Cardiac atrium fibroblast (primary cell): ENCODE results near the gene EDARADD. TPM values are rescaled to one million over a fixed set of nuclear protein-coding genes. Genes with fewer than 3 reads are reported as not detected.

Source experiments
- total RNA-seq: library from RNA; depleted of rRNA; stranded (reverse); fragments of >200 nt; gene quantifications from 2 replicates; pipeline ENCODE4 v1.2.3, GENCODE V29; 2015

Gene EDARADD
- not detected in 2 replicates for total RNA-seq

GRCh38 chr1:236393681-236394481 lies at the start of gene EDARADD:
TSS of gene EDARADD (plus strand) at chr1:236394286. CDS start at chr1:236394445, 159 bp downstream.

GRCh38 chr1:236523704-236524141 lies 129.6 kb downstream of the EDARADD start, which contains the start of gene LGALS8:
TSS of gene LGALS8 (plus strand) at chr1:236523982. CDS start at chr1:236526071, 2,089 bp downstream.

Other genes with a start within 250 kb of the EDARADD start
- gene ERO1B, start 112.3 kb upstream of the EDARADD start, total RNA-seq = 1.3 and 4.2 TPM in 2 replicates
- gene LGALS8, start 129.7 kb downstream of the EDARADD start, total RNA-seq = 94.6 and 113 TPM in 2 replicates
- gene HEATR1, start 210.2 kb downstream of the EDARADD start, total RNA-seq = 18.4 and 18.8 TPM in 2 replicates